ENCODE results near the gene PHACTR4.

GRCh38 chr1:28509705-28510272, 140.2 kb downstream of the PHACTR4 start:
- no peak for TF ChIP-seq POLR2A (IDR thresholded peaks at IDR 0.05)
- no peak for TF ChIP-seq CTCF (IDR thresholded peaks at IDR 0.05)
